ENCODE measurements around the gene LZTFL1.

Gene LZTFL1

GRCh38 chr3:45841757-45842491 lies at the start of gene LZTFL1:
LZTFL1 (minus strand) TSS chr3:45842119; CDS start chr3:45841991, 128 bp downstream.
- no peak within 1 kb of the TSS for H3K27ac ChIP-seq (ENCODE audit: low read depth, low read length)

GRCh38 chr3:45890405-45890804 lies 48.5 kb upstream of the LZTFL1 start:
- TF ChIP-seq EZH2phosphoT487 (IDR thresholded peaks at IDR 0.05; ENCODE audit: borderline replicate concordance, low read length) (no peak), CTCF (IDR thresholded peaks at IDR 0.05; ENCODE audit: low read depth, low read length, poor library complexity, severe bottlenecking) (no peak)
- no peaks in the 10 kb centered on the region for H4K20me1 ChIP-seq (ENCODE audit: control insufficient read depth, insufficient read depth, low read depth, low read length)
- no peak overlapping the region for H3K4me3 ChIP-seq (ENCODE audit: low read length)
- H3K9me3 ChIP-seq (ENCODE audit: control insufficient read depth, insufficient read depth, low read length): no peaks in the 10 kb centered on the region
- no peaks in the 10 kb centered on the region for H3K36me3 ChIP-seq (ENCODE audit: control insufficient read depth, low read length)
- no peak overlapping the region for H3K27ac ChIP-seq (ENCODE audit: low read depth, low read length)
- peaks cover 50% of the 10 kb centered on the region for H3K27me3 ChIP-seq (ENCODE audit: control insufficient read depth, low read length)
- no peak overlapping the region for H3K4me2 ChIP-seq (ENCODE audit: low read length)
- H3F3A ChIP-seq (ENCODE audit: control insufficient read depth, insufficient read depth): no peaks in the 10 kb centered on the region
- peaks cover 10% of the 10 kb centered on the region for H3K4me1 ChIP-seq (ENCODE audit: control insufficient read depth, low read length)
- H3K79me2 ChIP-seq (ENCODE audit: control insufficient read depth, low read length): no peaks in the 10 kb centered on the region
- no peaks in the 10 kb centered on the region for H3K9me2 ChIP-seq (replicated peaks; ENCODE audit: control insufficient read depth, low read length)

More at GRCh38 chr3:45841757-45842491, at the start of gene LZTFL1:
- peaks cover 7% of the 10 kb centered on the region; the same call in 1 of the 2 replicates for H3K9me3 ChIP-seq (ENCODE audit: control insufficient read depth, insufficient read depth, low read length)
- no peaks in the 10 kb centered on the region for H3K36me3 ChIP-seq (ENCODE audit: control insufficient read depth, low read length)
- H3K4me1 ChIP-seq (ENCODE audit: control insufficient read depth, low read length): peaks cover 10% of the 10 kb centered on the region
- no peak for TF ChIP-seq EZH2phosphoT487 (IDR thresholded peaks at IDR 0.05; ENCODE audit: borderline replicate concordance, low read length)
- no peak for TF ChIP-seq CTCF (IDR thresholded peaks at IDR 0.05; ENCODE audit: low read depth, low read length, poor library complexity, severe bottlenecking)
- no peaks in the 10 kb centered on the region for H3K79me2 ChIP-seq (ENCODE audit: control insufficient read depth, low read length)
- H3K9me2 ChIP-seq (replicated peaks; ENCODE audit: control insufficient read depth, low read length): no peaks in the 10 kb centered on the region
- peak within 1 kb of the TSS; percentile 84 for H3K4me3 ChIP-seq (ENCODE audit: low read length)
- peak within 1 kb of the TSS; percentile 75 for H3K4me2 ChIP-seq (ENCODE audit: low read length)
- no peaks in the 10 kb centered on the region; the same call in 1 of the 2 replicates for H3K27me3 ChIP-seq (ENCODE audit: control insufficient read depth, low read length)
- H4K20me1 ChIP-seq (ENCODE audit: control insufficient read depth, insufficient read depth, low read depth, low read length): no peaks in the 10 kb centered on the region
- H3F3A ChIP-seq (ENCODE audit: control insufficient read depth, insufficient read depth): no peaks in the 10 kb centered on the region

GRCh38 chr3:45889337-45889736 lies 47.4 kb upstream of the LZTFL1 start:
- no peak overlapping the region for H3K27ac ChIP-seq (ENCODE audit: low read depth, low read length)
- H3K36me3 ChIP-seq (ENCODE audit: control insufficient read depth, low read length): no peaks in the 10 kb centered on the region
- H3K4me3 ChIP-seq (ENCODE audit: low read length): no peak overlapping the region
- H3K27me3 ChIP-seq (ENCODE audit: control insufficient read depth, low read length): peaks cover 51% of the 10 kb centered on the region
- H3K9me2 ChIP-seq (replicated peaks; ENCODE audit: control insufficient read depth, low read length): no peaks in the 10 kb centered on the region
- no peaks in the 10 kb centered on the region for H3F3A ChIP-seq (ENCODE audit: control insufficient read depth, insufficient read depth)
- no peaks in the 10 kb centered on the region for H3K9me3 ChIP-seq (ENCODE audit: control insufficient read depth, insufficient read depth, low read length)
- TF ChIP-seq CTCF (IDR thresholded peaks at IDR 0.05; ENCODE audit: low read depth, low read length, poor library complexity, severe bottlenecking) (no peak), EZH2phosphoT487 (IDR thresholded peaks at IDR 0.05; ENCODE audit: borderline replicate concordance, low read length) (no peak)
- no peaks in the 10 kb centered on the region for H3K79me2 ChIP-seq (ENCODE audit: control insufficient read depth, low read length)
- no peaks in the 10 kb centered on the region for H4K20me1 ChIP-seq (ENCODE audit: control insufficient read depth, insufficient read depth, low read depth, low read length)
- no peak overlapping the region; the same call in 1 of the 2 replicates for H3K4me2 ChIP-seq (ENCODE audit: low read length)
- peaks cover 10% of the 10 kb centered on the region for H3K4me1 ChIP-seq (ENCODE audit: control insufficient read depth, low read length)

All from DOHH2 (cell line).